Lung microvascular endothelial cell (primary cell): ENCODE measurements around the gene OSGEP. TPM values are rescaled to one million over a fixed set of nuclear protein-coding genes. Genes with fewer than 3 reads are reported as not detected.

Experiments used
- DNase-seq, 2 donors: peaks; one replicate each; pipeline versions ENCODE4 v3.0.0 to v3.0.0-alpha.2; 2010; ENCODE audit warnings: low read depth in 2 of 2
- total RNA-seq: library from RNA; depleted of rRNA; stranded (reverse); fragments of >200 nt; gene quantifications from 2 replicates; pipeline ENCODE4 v1.2.1, GENCODE V29; 2014

OSGEP gene
- total RNA-seq, result 47.3 and 48.0 TPM in 2 replicates

GRCh38 chr14:20454516-20455354 is at the start of gene OSGEP, which contains the start of gene APEX1:
Gene OSGEP (minus strand): TSS chr14:20454812. CDS start chr14:20454683, 129 bp downstream.
Gene APEX1 (plus strand): TSS chr14:20455226. CDS start chr14:20455646, 420 bp downstream.
- peak; percentile 99 for DNase-seq

- DNase-seq, result peak in 1 of 2 donors; percentile 70
Measured at GRCh38 chr14:20503898-20504297, 49.3 kb upstream of the OSGEP start.

GRCh38 chr14:20501346-20501745 is 46.7 kb upstream of the OSGEP start:
- peak; percentile 64 to 71 for DNase-seq

GRCh38 chr14:20499881-20500280 is 45.3 kb upstream of the OSGEP start:
- no peak for DNase-seq

GRCh38 chr14:20499108-20499507 is 44.5 kb upstream of the OSGEP start:
- DNase-seq, result peak; percentile 74 to 82

- no peak for DNase-seq
Measured at GRCh38 chr14:20498622-20499021, 44.0 kb upstream of the OSGEP start.

- DNase-seq, result peak; percentile 56 to 62
Measured at GRCh38 chr14:20494935-20495766, 40.5 kb upstream of the OSGEP start.

- no peak for DNase-seq
Measured at GRCh38 chr14:20493634-20494033, 39.0 kb upstream of the OSGEP start.

GRCh38 chr14:20492486-20492885 is 37.9 kb upstream of the OSGEP start:
- no peak for DNase-seq

GRCh38 chr14:20490563-20490962 is 36.0 kb upstream of the OSGEP start:
- no peak for DNase-seq

GRCh38 chr14:20489093-20489994 is 34.7 kb upstream of the OSGEP start:
- no peak for DNase-seq

- no peak for DNase-seq
Measured at GRCh38 chr14:20487396-20487725, 32.7 kb upstream of the OSGEP start.

- DNase-seq, result no peak
Measured at GRCh38 chr14:20486684-20487395, 32.2 kb upstream of the OSGEP start.

- DNase-seq, result no peak
Measured at GRCh38 chr14:20485900-20486299, 31.3 kb upstream of the OSGEP start.

- DNase-seq, result no peak
Measured at GRCh38 chr14:20482382-20482781, 27.8 kb upstream of the OSGEP start.

- no peak for DNase-seq
Measured at GRCh38 chr14:20478894-20479293, 24.3 kb upstream of the OSGEP start.

GRCh38 chr14:20477211-20477876 is 22.7 kb upstream of the OSGEP start:
- peak; percentile 46 to 48 for DNase-seq

- no peak for DNase-seq
Measured at GRCh38 chr14:20476776-20477175, 22.2 kb upstream of the OSGEP start.

- DNase-seq, result no peak
Measured at GRCh38 chr14:20472536-20473169, 18.0 kb upstream of the OSGEP start.

GRCh38 chr14:20470603-20470901 is 15.9 kb upstream of the OSGEP start:
- no peak for DNase-seq
